ENCODE measurements around the gene PALS2.

The PALS2 gene

GRCh38 chr7:24604630-24605029 lies 31.4 kb downstream of the PALS2 start:
- H3K4me3 ChIP-seq (ENCODE audit: low read depth, low read length): no peak overlapping the region
- TF ChIP-seq, protein P1, sequence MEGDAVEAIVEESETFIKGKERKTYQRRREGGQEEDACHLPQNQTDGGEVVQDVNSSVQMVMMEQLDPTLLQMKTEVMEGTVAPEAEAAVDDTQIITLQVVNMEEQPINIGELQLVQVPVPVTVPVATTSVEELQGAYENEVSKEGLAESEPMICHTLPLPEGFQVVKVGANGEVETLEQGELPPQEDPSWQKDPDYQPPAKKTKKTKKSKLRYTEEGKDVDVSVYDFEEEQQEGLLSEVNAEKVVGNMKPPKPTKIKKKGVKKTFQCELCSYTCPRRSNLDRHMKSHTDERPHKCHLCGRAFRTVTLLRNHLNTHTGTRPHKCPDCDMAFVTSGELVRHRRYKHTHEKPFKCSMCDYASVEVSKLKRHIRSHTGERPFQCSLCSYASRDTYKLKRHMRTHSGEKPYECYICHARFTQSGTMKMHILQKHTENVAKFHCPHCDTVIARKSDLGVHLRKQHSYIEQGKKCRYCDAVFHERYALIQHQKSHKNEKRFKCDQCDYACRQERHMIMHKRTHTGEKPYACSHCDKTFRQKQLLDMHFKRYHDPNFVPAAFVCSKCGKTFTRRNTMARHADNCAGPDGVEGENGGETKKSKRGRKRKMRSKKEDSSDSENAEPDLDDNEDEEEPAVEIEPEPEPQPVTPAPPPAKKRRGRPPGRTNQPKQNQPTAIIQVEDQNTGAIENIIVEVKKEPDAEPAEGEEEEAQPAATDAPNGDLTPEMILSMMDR (IDR thresholded peaks at IDR 0.05; ENCODE audit: low read depth, low read length): no peak
- TF ChIP-seq MAX (IDR thresholded peaks at IDR 0.05; ENCODE audit: low read depth, low read length) (no peak), POLR2A (IDR thresholded peaks at IDR 0.05; ENCODE audit: extremely low read depth, insufficient read length) (no peak), MYC (IDR thresholded peaks at IDR 0.05; ENCODE audit: low read depth, low read length) (no peak)
- no peak for DNase-seq (ENCODE audit: low read depth)

DNA sequence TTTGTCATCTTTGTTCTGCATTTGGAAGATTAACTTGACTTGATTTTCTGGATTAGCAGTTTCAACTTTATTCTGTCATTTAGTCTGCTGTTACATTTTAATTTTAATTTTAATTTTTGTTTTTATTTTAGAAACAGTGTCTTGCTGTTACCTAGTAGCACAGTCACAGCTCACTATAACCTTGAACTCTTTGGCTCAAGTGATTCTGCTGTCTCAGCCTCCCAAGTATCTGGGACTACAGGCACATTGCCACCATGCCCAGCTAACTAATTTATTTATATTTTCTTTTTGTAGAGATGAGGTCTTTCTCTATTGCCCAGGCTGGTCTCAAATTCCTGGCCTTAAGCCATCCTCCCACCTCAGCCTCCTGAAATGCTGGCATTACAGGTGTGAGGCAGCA lies 35.3 kb downstream of the PALS2 start:
- H3K4me3 ChIP-seq (ENCODE audit: low read depth, low read length): no peak overlapping the region
- no peak for DNase-seq (ENCODE audit: low read depth)
- TF ChIP-seq, protein P1 (IDR thresholded peaks at IDR 0.05; ENCODE audit: low read depth, low read length): no peak
- TF ChIP-seq MAX (IDR thresholded peaks at IDR 0.05; ENCODE audit: low read depth, low read length) (no peak), MYC (IDR thresholded peaks at IDR 0.05; ENCODE audit: low read depth, low read length) (no peak), POLR2A (IDR thresholded peaks at IDR 0.05; ENCODE audit: extremely low read depth, insufficient read length) (no peak)

DNA sequence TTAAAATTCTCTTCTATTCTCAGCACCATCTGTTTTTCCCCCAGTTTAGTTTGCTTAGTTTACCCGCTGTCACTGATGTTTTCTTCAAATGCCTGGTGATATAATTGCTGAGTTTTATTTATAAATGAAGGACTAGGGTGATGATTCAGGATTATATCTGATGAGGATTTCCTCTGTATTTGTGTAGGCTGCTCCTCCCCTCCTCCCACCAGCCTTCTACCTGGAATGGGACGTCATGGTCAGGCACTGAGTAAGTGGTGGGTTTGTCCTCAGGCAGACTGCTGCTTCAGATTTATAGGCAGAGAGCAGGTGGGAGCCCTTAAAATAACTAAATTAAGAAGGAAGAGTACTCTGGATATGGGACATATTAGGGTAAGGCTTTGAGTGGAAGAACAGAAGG lies 35.8 kb downstream of the PALS2 start:
- H3K4me3 ChIP-seq (ENCODE audit: low read depth, low read length): no peak overlapping the region
- no peak for DNase-seq (ENCODE audit: low read depth)
- TF ChIP-seq POLR2A (IDR thresholded peaks at IDR 0.05; ENCODE audit: extremely low read depth, insufficient read length) (no peak), MAX (IDR thresholded peaks at IDR 0.05; ENCODE audit: low read depth, low read length) (no peak), MYC (IDR thresholded peaks at IDR 0.05; ENCODE audit: low read depth, low read length) (no peak)
- TF ChIP-seq, protein P1 (IDR thresholded peaks at IDR 0.05; ENCODE audit: low read depth, low read length): no peak

DNA sequence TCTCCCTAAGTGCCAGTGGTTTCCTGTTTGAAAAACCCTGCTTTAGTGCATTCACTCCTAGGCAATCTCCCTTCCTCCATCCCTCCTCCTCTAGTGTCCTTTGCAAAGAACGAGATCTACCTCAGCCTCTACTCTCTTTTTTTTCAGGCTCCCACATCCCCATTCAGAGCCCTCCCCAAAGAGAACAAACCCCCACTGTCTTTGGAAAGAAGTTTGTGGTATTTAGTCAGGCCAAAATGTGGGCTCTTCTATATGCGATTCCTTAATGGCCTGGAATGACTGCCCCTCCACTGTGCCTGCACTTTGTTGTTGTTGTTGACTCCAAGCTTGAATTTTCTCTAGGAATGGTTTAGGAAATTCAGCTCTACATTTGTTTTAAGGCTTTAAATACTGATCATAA lies 36.3 kb downstream of the PALS2 start:
- no peak overlapping the region for H3K4me3 ChIP-seq (ENCODE audit: low read depth, low read length)
- TF ChIP-seq MAX (IDR thresholded peaks at IDR 0.05; ENCODE audit: low read depth, low read length): no peak
- TF ChIP-seq MYC (IDR thresholded peaks at IDR 0.05; ENCODE audit: low read depth, low read length): no peak
- TF ChIP-seq, protein P1 (IDR thresholded peaks at IDR 0.05; ENCODE audit: low read depth, low read length): no peak
- TF ChIP-seq POLR2A (IDR thresholded peaks at IDR 0.05; ENCODE audit: extremely low read depth, insufficient read length): no peak
- no peak for DNase-seq (ENCODE audit: low read depth)

- DNase-seq (ENCODE audit: low read depth): no peak
- no peak for TF ChIP-seq POLR2A (IDR thresholded peaks at IDR 0.05; ENCODE audit: extremely low read depth, insufficient read length)
- no peak for TF ChIP-seq MYC (IDR thresholded peaks at IDR 0.05; ENCODE audit: low read depth, low read length)
- TF ChIP-seq, protein P1 (IDR thresholded peaks at IDR 0.05; ENCODE audit: low read depth, low read length): no peak
- no peak for TF ChIP-seq MAX (IDR thresholded peaks at IDR 0.05; ENCODE audit: low read depth, low read length)
- no peak overlapping the region for H3K4me3 ChIP-seq (ENCODE audit: low read depth, low read length)
Observed at GRCh38 chr7:24611130-24611529, 37.9 kb downstream of the PALS2 start.
